ENCODE data around the gene WASF2.
A peak's percentile ranks its signal among the peaks of the same experiment; 100 is the strongest.
"Not testable (repeated sequence)": the region's sequence is repeated elsewhere in the genome, so short reads cannot be mapped to it uniquely, and the experiment has no call there.

Gene WASF2

GRCh38 chr1:27416387-27417111, 73.4 kb downstream of the WASF2 start:
- peak; percentile 68 for DNase-seq

GRCh38 chr1:27414091-27414490, 75.9 kb downstream of the WASF2 start:
- no peak for DNase-seq

- DNase-seq = no peak
Measured at GRCh38 chr1:27413004-27413403, 77.0 kb downstream of the WASF2 start.

GRCh38 chr1:27412502-27412901, 77.5 kb downstream of the WASF2 start:
- no peak for DNase-seq

- no peak for DNase-seq
Measured at GRCh38 chr1:27410709-27411108, 79.3 kb downstream of the WASF2 start.

GRCh38 chr1:27409669-27410068, 80.3 kb downstream of the WASF2 start:
- DNase-seq = no peak

- DNase-seq = peak; percentile 38
Measured at GRCh38 chr1:27408151-27408550, 81.8 kb downstream of the WASF2 start.

GRCh38 chr1:27406791-27407190, 83.2 kb downstream of the WASF2 start:
- DNase-seq = not testable (repeated sequence)

- DNase-seq = no peak
Measured at GRCh38 chr1:27406362-27406680, 83.6 kb downstream of the WASF2 start.

- not testable (repeated sequence) for DNase-seq
Measured at GRCh38 chr1:27405598-27406361, 84.2 kb downstream of the WASF2 start.

- peak; percentile 87 for DNase-seq
Measured at GRCh38 chr1:27405074-27405473, 84.9 kb downstream of the WASF2 start.

- DNase-seq = no peak
Measured at GRCh38 chr1:27403931-27404330, 86.0 kb downstream of the WASF2 start.

- peak; percentile 71 for DNase-seq
Measured at GRCh38 chr1:27403065-27403726, 86.8 kb downstream of the WASF2 start.

- DNase-seq = peak; percentile 50
Measured at GRCh38 chr1:27402349-27402754, 87.6 kb downstream of the WASF2 start.

GRCh38 chr1:27400963-27401341, 89.0 kb downstream of the WASF2 start:
- DNase-seq = no peak

- no peak for DNase-seq
Measured at GRCh38 chr1:27400082-27400962, 89.6 kb downstream of the WASF2 start.

GRCh38 chr1:27399251-27400025, 90.5 kb downstream of the WASF2 start:
- peak; percentile 39 for DNase-seq

- no peak for DNase-seq
Measured at GRCh38 chr1:27398405-27399149, 91.4 kb downstream of the WASF2 start.

- no peak for DNase-seq
Measured at GRCh38 chr1:27397749-27398148, 92.2 kb downstream of the WASF2 start.

GRCh38 chr1:27397110-27397509, 92.9 kb downstream of the WASF2 start:
- DNase-seq = no peak

GRCh38 chr1:27395441-27396195, 94.3 kb downstream of the WASF2 start:
- DNase-seq = peak; percentile 68
